Activated T-helper 17 cell treated with anti-CD3 and anti-CD28 coated beads, Interleukin-2, amount 50 U/mL, for 72 hours (primary cell): Measurements from ENCODE around the gene CYSLTR2. TPM values are rescaled to one million over a fixed set of nuclear protein-coding genes. Genes with fewer than 3 reads are reported as not detected.
A peak's percentile ranks its signal among the peaks of the same experiment; 100 is the strongest.

ENCODE experiments used
- ATAC-seq: fragments of 150-1000 bp; cut with Tn5 transposase; replicated peaks from 2 replicates; pipeline ENCODE4 v1.10.0; 2021; ENCODE audit warnings: mild to moderate bottlenecking, moderate library complexity
- H3K27ac Mint-ChIP-seq: one replicate; pipeline ENCODE4 v1.8.0; 2022; ENCODE audit warnings: mixed read lengths
- H3K27me3 Mint-ChIP-seq: one replicate; pipeline ENCODE4 v1.8.0; 2022; ENCODE audit warnings: mixed read lengths
- H3K36me3 Mint-ChIP-seq: one replicate; pipeline ENCODE4 v1.8.0; 2022; ENCODE audit warnings: low read depth, mild to moderate bottlenecking, mixed read lengths
- H3K4me1 Mint-ChIP-seq: one replicate; pipeline ENCODE4 v1.8.0; 2022; ENCODE audit warnings: mixed read lengths
- H3K4me3 Mint-ChIP-seq: one replicate; pipeline ENCODE4 v1.8.0; 2022; ENCODE audit warnings: mild to moderate bottlenecking, mixed read lengths
- H3K9me3 Mint-ChIP-seq: one replicate; pipeline ENCODE4 v1.8.0; 2022; ENCODE audit warnings: mixed read lengths
- total RNA-seq, 2 donors: library from RNA; stranded (reverse); gene quantifications; one replicate each; pipeline ENCODE4 v1.2.3, GENCODE V29; 2022

CYSLTR2 gene
- total RNA-seq, 2 donors from 2014 or later = 1.8 to 8.2 TPM

GRCh38 chr13:48750588-48751383, 97.1 kb downstream of the CYSLTR2 start:
- Mint-ChIP-seq H3K9me3 (no peaks in the 10 kb centered on the region), H3K4me3 (peak overlapping the region; percentile 60), H3K27ac (peak overlapping the region; percentile 90), H3K36me3 (peaks cover 7% of the 10 kb centered on the region), H3K4me1 (peaks cover 21% of the 10 kb centered on the region), H3K27me3 (no peaks in the 10 kb centered on the region)
- ATAC-seq = no peak

- Mint-ChIP-seq H3K4me3 (no peak overlapping the region), H3K36me3 (no peaks in the 10 kb centered on the region), H3K4me1 (no peaks in the 10 kb centered on the region), H3K9me3 (peaks cover 10% of the 10 kb centered on the region), H3K27ac (no peak overlapping the region), H3K27me3 (peaks cover 6% of the 10 kb centered on the region)
- ATAC-seq = no peak
Measured at GRCh38 chr13:48760626-48761025, 106.9 kb downstream of the CYSLTR2 start.

Other genes starting within 250 kb of the CYSLTR2 start
- gene LPAR6, start 240.8 kb upstream of the CYSLTR2 start, total RNA-seq = 10 to 100 TPM; 13.9 to 35.1 TPM
- gene RCBTB2, start 120.8 kb upstream of the CYSLTR2 start, total RNA-seq = 1 to 10 TPM; 6.1 to 7.7 TPM